ENCODE measurements around the gene SIX5. TPM values are rescaled to one million over a fixed set of nuclear protein-coding genes. Genes with fewer than 3 reads are reported as not detected.

The SIX5 gene
- total and polyA plus RNA-seq, 4 donors: 2.7 to 9.9 (median 4.4) TPM

DNA sequence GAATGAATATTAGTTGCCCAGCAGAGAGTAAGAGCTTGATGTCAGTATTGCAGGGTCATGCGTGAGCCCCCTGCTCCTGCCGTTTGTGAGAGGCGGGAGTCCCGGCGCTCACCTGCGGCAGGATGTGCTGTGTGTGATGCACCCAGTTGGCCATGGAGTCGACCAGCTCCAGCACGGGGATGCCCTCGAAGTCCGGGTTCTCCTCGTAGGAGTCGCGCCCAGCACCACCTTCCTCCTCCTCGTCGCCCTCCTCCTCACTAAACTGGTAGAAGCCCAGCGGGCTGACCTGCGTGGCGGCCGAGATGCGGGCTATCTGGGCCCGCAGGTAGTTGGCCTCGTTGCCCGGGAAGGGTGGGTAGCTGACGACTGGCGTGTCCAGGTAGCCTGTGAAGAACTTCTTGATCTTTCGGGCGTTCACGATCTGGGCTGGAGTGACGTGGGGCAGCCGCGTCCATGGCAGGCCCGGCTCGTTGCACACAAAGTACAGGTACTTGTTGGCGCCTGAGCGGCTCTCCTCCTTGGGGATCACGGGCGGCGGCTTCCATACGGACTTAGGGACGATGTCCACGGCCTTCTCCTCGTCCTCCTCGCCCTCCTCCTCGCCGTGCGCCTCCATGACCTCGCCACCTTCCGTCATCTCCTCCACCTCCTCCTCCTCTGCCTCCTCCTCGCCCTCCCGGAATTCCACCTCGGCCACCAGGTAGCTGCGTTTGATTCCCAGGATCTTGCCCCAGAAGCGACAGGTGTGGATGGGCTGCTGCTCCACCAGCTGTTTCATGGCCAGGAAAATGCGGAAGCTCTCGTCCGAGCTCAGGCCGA lies 35.3 kb upstream of the SIX5 start (continued):
- TF ChIP-seq, protein P1, sequence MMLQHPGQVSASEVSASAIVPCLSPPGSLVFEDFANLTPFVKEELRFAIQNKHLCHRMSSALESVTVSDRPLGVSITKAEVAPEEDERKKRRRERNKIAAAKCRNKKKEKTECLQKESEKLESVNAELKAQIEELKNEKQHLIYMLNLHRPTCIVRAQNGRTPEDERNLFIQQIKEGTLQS (IDR thresholded peaks at IDR 0.05): no peak
- TF ChIP-seq, protein P2, sequence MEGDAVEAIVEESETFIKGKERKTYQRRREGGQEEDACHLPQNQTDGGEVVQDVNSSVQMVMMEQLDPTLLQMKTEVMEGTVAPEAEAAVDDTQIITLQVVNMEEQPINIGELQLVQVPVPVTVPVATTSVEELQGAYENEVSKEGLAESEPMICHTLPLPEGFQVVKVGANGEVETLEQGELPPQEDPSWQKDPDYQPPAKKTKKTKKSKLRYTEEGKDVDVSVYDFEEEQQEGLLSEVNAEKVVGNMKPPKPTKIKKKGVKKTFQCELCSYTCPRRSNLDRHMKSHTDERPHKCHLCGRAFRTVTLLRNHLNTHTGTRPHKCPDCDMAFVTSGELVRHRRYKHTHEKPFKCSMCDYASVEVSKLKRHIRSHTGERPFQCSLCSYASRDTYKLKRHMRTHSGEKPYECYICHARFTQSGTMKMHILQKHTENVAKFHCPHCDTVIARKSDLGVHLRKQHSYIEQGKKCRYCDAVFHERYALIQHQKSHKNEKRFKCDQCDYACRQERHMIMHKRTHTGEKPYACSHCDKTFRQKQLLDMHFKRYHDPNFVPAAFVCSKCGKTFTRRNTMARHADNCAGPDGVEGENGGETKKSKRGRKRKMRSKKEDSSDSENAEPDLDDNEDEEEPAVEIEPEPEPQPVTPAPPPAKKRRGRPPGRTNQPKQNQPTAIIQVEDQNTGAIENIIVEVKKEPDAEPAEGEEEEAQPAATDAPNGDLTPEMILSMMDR (IDR thresholded peaks at IDR 0.05; ENCODE audit: low read depth, low read length, missing input control): no peak
- TF ChIP-seq RXRA (IDR thresholded peaks at IDR 0.05) (no peak), EGR1 (IDR thresholded peaks at IDR 0.05; ENCODE audit: low read depth in 2 of 2) (no peak), JUND (IDR thresholded peaks at IDR 0.05) (no peak), YY1 (IDR thresholded peaks at IDR 0.05) (no peak)

DNA sequence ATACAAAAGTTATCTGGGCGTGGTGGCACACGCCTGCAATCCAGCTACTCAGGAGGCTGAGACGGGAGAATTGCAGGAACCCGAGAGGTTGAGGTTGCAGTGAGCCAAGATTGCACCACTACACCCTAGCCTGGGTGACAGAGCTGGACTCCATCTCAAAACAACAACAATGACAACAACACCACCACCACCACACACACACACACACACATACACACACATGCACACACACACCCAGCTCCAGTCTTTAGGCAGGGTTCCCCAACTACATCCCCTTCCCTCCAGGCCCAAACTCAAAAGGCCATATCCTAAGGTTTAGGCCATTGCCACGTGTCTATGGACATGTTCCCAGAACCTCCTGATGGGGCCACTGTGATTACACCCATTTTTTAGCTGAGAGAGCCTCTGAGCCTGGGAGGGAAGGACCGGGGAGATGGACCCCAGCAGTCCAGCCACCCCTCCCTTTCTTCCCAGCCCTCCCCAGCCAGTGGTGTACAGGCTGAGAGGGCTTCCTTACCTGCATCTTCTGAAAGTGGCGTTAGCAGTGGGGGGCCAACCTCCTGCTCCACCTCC lies 32.6 kb upstream of the SIX5 start:
- no peak for TF ChIP-seq FOXA1 (IDR thresholded peaks at IDR 0.05)
- TF ChIP-seq, protein P3, sequence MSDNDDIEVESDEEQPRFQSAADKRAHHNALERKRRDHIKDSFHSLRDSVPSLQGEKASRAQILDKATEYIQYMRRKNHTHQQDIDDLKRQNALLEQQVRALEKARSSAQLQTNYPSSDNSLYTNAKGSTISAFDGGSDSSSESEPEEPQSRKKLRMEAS (IDR thresholded peaks at IDR 0.05): no peak
- no peak for TF ChIP-seq HNF4A (conservative IDR thresholded peaks at IDR 0.05)
- TF ChIP-seq YY1 (IDR thresholded peaks at IDR 0.05): no peak
- TF ChIP-seq RXRA (IDR thresholded peaks at IDR 0.05): no peak
- Histone ChIP-seq H3K36me3 (ENCODE audit: control insufficient read depth in 4 of 4, insufficient read depth in 3 of 4, low read depth in 1 of 4, low read length in 3 of 4) (no peaks in the 10 kb centered on the region), H3K4me3 (ENCODE audit: low read depth in 1 of 3, low read length in 3 of 3) (no peak overlapping the region), H3K27ac (ENCODE audit: low read depth in 1 of 2, low read length in 2 of 2) (no peak overlapping the region), H3K27me3 (ENCODE audit: control insufficient read depth in 4 of 4, insufficient read depth in 4 of 4, low read length in 3 of 4) (no peaks in the 10 kb centered on the region), H3K9me3 (ENCODE audit: control insufficient read depth in 4 of 4, low read length in 3 of 4) (no peaks in the 10 kb centered on the region), H3K9ac (ENCODE audit: low read depth in 1 of 2, low read length in 2 of 2) (no peak overlapping the region), H3K4me1 (ENCODE audit: control insufficient read depth in 4 of 4, insufficient read depth in 4 of 4, low read length in 3 of 4) (peaks cover 0 to 6% (median 6%) of the 10 kb centered on the region in 4 donors)
- DNase-seq (ENCODE audit: low spot score): no peak
- WGBS: 88% methylated on average over 7 of the region's 7 CpGs

DNA sequence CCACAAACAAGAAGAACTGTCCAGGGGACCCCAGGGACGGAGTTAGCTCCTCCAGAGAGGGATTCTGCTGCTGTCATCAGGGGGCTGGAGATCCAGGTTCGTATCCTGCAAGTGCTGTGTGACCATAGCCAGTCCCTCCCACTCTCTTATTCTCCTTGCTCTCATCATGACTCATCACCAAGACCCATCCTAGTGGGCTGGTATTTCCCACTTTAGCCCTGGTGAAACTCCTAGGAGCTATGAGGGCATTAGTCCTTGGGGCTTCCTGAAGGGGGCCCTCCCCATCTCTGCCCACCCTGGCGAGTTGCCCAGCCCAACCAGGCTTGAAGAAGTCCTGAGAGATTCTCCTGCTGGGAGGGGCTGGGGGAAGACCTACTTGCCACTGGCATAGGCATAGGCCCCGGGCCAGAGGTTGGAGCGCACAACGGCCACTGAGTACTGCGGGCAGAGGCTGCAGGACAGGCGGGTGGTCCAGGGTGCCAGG lies 31.1 kb upstream of the SIX5 start:
- Histone ChIP-seq H3K4me3 (ENCODE audit: low read depth in 1 of 3, low read length in 3 of 3) (no peak overlapping the region), H3K9ac (ENCODE audit: low read depth in 1 of 2, low read length in 2 of 2) (no peak overlapping the region), H3K4me1 (ENCODE audit: control insufficient read depth in 4 of 4, insufficient read depth in 4 of 4, low read length in 3 of 4) (peaks cover 0 to 6% (median 6%) of the 10 kb centered on the region in 4 donors), H3K36me3 (ENCODE audit: control insufficient read depth in 4 of 4, insufficient read depth in 3 of 4, low read depth in 1 of 4, low read length in 3 of 4) (no peaks in the 10 kb centered on the region), H3K27ac (ENCODE audit: low read depth in 1 of 2, low read length in 2 of 2) (no peak overlapping the region), H3K9me3 (ENCODE audit: control insufficient read depth in 4 of 4, low read length in 3 of 4) (no peaks in the 10 kb centered on the region), H3K27me3 (ENCODE audit: control insufficient read depth in 4 of 4, insufficient read depth in 4 of 4, low read length in 3 of 4) (no peaks in the 10 kb centered on the region)
- 85% methylated on average over 8 of the region's 8 CpGs for WGBS
- DNase-seq (ENCODE audit: low spot score): no peak
- TF ChIP-seq SP1 (IDR thresholded peaks at IDR 0.05) (no peak), TAF1 (conservative IDR thresholded peaks at IDR 0.05) (no peak), GABPA (IDR thresholded peaks at IDR 0.05 in 1 of 2, conservative IDR thresholded peaks at IDR 0.05 in 1 of 2) (no peak), YY1 (IDR thresholded peaks at IDR 0.05) (no peak), JUND (IDR thresholded peaks at IDR 0.05) (no peak), FOXA1 (IDR thresholded peaks at IDR 0.05) (no peak), HNF4A (conservative IDR thresholded peaks at IDR 0.05) (no peak), NR2F2 (IDR thresholded peaks at IDR 0.05) (no peak), RXRA (IDR thresholded peaks at IDR 0.05) (no peak), RAD21 (IDR thresholded peaks at IDR 0.05) (no peak), FOXA2 (IDR thresholded peaks at IDR 0.05) (no peak), EGR1 (IDR thresholded peaks at IDR 0.05; ENCODE audit: low read depth in 2 of 2) (no peak)
- TF ChIP-seq, protein P1 (IDR thresholded peaks at IDR 0.05): no peak
- TF ChIP-seq, protein P3 (IDR thresholded peaks at IDR 0.05): no peak
- TF ChIP-seq, protein P4, sequence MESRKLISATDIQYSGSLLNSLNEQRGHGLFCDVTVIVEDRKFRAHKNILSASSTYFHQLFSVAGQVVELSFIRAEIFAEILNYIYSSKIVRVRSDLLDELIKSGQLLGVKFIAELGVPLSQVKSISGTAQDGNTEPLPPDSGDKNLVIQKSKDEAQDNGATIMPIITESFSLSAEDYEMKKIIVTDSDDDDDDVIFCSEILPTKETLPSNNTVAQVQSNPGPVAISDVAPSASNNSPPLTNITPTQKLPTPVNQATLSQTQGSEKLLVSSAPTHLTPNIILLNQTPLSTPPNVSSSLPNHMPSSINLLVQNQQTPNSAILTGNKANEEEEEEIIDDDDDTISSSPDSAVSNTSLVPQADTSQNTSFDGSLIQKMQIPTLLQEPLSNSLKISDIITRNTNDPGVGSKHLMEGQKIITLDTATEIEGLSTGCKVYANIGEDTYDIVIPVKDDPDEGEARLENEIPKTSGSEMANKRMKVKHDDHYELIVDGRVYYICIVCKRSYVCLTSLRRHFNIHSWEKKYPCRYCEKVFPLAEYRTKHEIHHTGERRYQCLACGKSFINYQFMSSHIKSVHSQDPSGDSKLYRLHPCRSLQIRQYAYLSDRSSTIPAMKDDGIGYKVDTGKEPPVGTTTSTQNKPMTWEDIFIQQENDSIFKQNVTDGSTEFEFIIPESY (IDR thresholded peaks at IDR 0.05): no peak
- TF ChIP-seq, protein P5, sequence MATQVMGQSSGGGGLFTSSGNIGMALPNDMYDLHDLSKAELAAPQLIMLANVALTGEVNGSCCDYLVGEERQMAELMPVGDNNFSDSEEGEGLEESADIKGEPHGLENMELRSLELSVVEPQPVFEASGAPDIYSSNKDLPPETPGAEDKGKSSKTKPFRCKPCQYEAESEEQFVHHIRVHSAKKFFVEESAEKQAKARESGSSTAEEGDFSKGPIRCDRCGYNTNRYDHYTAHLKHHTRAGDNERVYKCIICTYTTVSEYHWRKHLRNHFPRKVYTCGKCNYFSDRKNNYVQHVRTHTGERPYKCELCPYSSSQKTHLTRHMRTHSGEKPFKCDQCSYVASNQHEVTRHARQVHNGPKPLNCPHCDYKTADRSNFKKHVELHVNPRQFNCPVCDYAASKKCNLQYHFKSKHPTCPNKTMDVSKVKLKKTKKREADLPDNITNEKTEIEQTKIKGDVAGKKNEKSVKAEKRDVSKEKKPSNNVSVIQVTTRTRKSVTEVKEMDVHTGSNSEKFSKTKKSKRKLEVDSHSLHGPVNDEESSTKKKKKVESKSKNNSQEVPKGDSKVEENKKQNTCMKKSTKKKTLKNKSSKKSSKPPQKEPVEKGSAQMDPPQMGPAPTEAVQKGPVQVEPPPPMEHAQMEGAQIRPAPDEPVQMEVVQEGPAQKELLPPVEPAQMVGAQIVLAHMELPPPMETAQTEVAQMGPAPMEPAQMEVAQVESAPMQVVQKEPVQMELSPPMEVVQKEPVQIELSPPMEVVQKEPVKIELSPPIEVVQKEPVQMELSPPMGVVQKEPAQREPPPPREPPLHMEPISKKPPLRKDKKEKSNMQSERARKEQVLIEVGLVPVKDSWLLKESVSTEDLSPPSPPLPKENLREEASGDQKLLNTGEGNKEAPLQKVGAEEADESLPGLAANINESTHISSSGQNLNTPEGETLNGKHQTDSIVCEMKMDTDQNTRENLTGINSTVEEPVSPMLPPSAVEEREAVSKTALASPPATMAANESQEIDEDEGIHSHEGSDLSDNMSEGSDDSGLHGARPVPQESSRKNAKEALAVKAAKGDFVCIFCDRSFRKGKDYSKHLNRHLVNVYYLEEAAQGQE (IDR thresholded peaks at IDR 0.05): no peak

All from liver (tissue), 9 donors.